Measurements from ENCODE around the gene TMEM89. TPM values are rescaled to one million over a fixed set of nuclear protein-coding genes. Genes with fewer than 3 reads are reported as not detected.

TMEM89 gene
- total and polyA plus RNA-seq, 3 donors from 2014 or later = 8.7 to 16.1 (median 14.8) TPM

GRCh38 chr3:48662753-48663488 is 41.4 kb upstream of the TMEM89 start, which contains the start of gene CELSR3:
TSS of gene CELSR3 (minus strand) at chr3:48662886. CDS start at chr3:48662634, 252 bp downstream.
- no peak for TF ChIP-seq CTCF (IDR thresholded peaks at IDR 0.05)
- TF ChIP-seq POLR2A (IDR thresholded peaks at IDR 0.05) = peak; percentile 44
- no peaks in the 10 kb centered on the region for H3K27me3 ChIP-seq
- WGBS, 2 donors = 1% methylated on average over 18 to 40 of the region's 52 CpGs
- H3K27ac ChIP-seq = peak within 1 kb of the TSS; percentile 80 to 93
- peak within 1 kb of the TSS; percentile 53 to 62 for H3K4me3 ChIP-seq
- peak; percentile 89 for DNase-seq
- no peaks in the 10 kb centered on the region for H3K9me3 ChIP-seq
- intact Hi-C loops (cut with DNase I; ENCODE audit: low total_unique reads) = no loop called here
- peaks cover 11% of the 10 kb centered on the region for H3K4me1 ChIP-seq
- no peaks in the 10 kb centered on the region for H3K36me3 ChIP-seq (ENCODE audit: low read depth, missing control alignments)

GRCh38 chr3:48662145-48662752 is 40.7 kb upstream of the TMEM89 start:
- WGBS, 2 donors = 5% methylated on average over 28 of the region's 46 CpGs; no CpG with 5 or more reads in 1 of the 2 donors
- Histone ChIP-seq H3K27me3 (no peaks in the 10 kb centered on the region), H3K4me3 (peak overlapping the region; percentile 53 to 62), H3K9me3 (no peaks in the 10 kb centered on the region), H3K27ac (peak overlapping the region in 1 of 2 donors; percentile 93), H3K36me3 (ENCODE audit: low read depth, missing control alignments) (no peaks in the 10 kb centered on the region), H3K4me1 (peaks cover 11% of the 10 kb centered on the region)
- no peak for TF ChIP-seq CTCF (IDR thresholded peaks at IDR 0.05)
- TF ChIP-seq POLR2A (IDR thresholded peaks at IDR 0.05) = no peak
- intact Hi-C loops (cut with DNase I; ENCODE audit: low total_unique reads) = no loop called here
- DNase-seq = no peak

- intact Hi-C loops (cut with DNase I; ENCODE audit: low total_unique reads) = no loop called here
- 1% methylated on average over 57 of the region's 67 CpGs; no CpG with 5 or more reads in 1 of the 2 donors for WGBS, 2 donors
- Histone ChIP-seq H3K4me3 (peak overlapping the region; percentile 46 to 62), H3K27ac (no peak overlapping the region), H3K4me1 (peaks cover 11% of the 10 kb centered on the region), H3K27me3 (no peaks in the 10 kb centered on the region), H3K9me3 (no peaks in the 10 kb centered on the region), H3K36me3 (ENCODE audit: low read depth, missing control alignments) (no peaks in the 10 kb centered on the region)
- TF ChIP-seq POLR2A (IDR thresholded peaks at IDR 0.05) (no peak), CTCF (IDR thresholded peaks at IDR 0.05) (no peak)
- peak; percentile 78 for DNase-seq
Observed at GRCh38 chr3:48661501-48662144, 40.1 kb upstream of the TMEM89 start.

GRCh38 chr3:48660800-48661400 is 39.3 kb upstream of the TMEM89 start:
- DNase-seq = no peak
- Histone ChIP-seq H3K36me3 (ENCODE audit: low read depth, missing control alignments) (no peaks in the 10 kb centered on the region), H3K27me3 (no peaks in the 10 kb centered on the region), H3K27ac (no peak overlapping the region), H3K4me1 (peaks cover 16% of the 10 kb centered on the region), H3K9me3 (no peaks in the 10 kb centered on the region), H3K4me3 (peak overlapping the region; percentile 46 to 62)
- 56 to 63% methylated on average over 24 to 43 of the region's 61 CpGs for WGBS, 2 donors
- intact Hi-C loops (cut with DNase I; ENCODE audit: low total_unique reads) = no loop called here
- TF ChIP-seq POLR2A (IDR thresholded peaks at IDR 0.05) (no peak), CTCF (IDR thresholded peaks at IDR 0.05) (no peak)
